SKM-1 (cell line): ENCODE results near the gene EPB41.
"Not testable (repeated sequence)": the region's sequence is repeated elsewhere in the genome, so short reads cannot be mapped to it uniquely, and the experiment has no call there.

ENCODE experiments used
- DNase-seq: peaks from one replicate; lab custom pipeline; 2025; ENCODE audit not compliant: unreplicated experiment; lab: John Stamatoyannopoulos, UW

EPB41 gene

GRCh38 chr1:28926629-28927265 is 12.4 kb downstream of the EPB41 start:
- DNase-seq = peak; percentile 72

- DNase-seq = no peak
These were observed 12.9 kb downstream of the EPB41 start for GRCh38 chr1:28927266-28927647.

GRCh38 chr1:28927648-28928313 is 13.4 kb downstream of the EPB41 start:
- no peak for DNase-seq

GRCh38 chr1:28928314-28928941 is 14.1 kb downstream of the EPB41 start:
- no peak for DNase-seq

GRCh38 chr1:28933277-28933676 is 18.9 kb downstream of the EPB41 start:
- no peak for DNase-seq

- DNase-seq = no peak
These were observed 19.5 kb downstream of the EPB41 start for GRCh38 chr1:28933918-28934317.

GRCh38 chr1:28934676-28935075 is 20.3 kb downstream of the EPB41 start:
- DNase-seq = no peak

GRCh38 chr1:28935293-28935692 is 20.9 kb downstream of the EPB41 start:
- DNase-seq = no peak

GRCh38 chr1:28936094-28936493 is 21.7 kb downstream of the EPB41 start:
- DNase-seq = no peak

GRCh38 chr1:28936528-28936927 is 22.2 kb downstream of the EPB41 start:
- DNase-seq = no peak

GRCh38 chr1:28943581-28943980 is 29.2 kb downstream of the EPB41 start:
- DNase-seq = not testable (repeated sequence)

GRCh38 chr1:28950006-28950405 is 35.6 kb downstream of the EPB41 start:
- DNase-seq = no peak

- DNase-seq = no peak
These were observed 36.1 kb downstream of the EPB41 start for GRCh38 chr1:28950449-28950848.

GRCh38 chr1:28954126-28954726 is 39.9 kb downstream of the EPB41 start:
- DNase-seq = no peak

GRCh38 chr1:28956038-28956464 is 41.7 kb downstream of the EPB41 start:
- DNase-seq = no peak

- DNase-seq = not testable (repeated sequence)
These were observed 47.9 kb downstream of the EPB41 start for GRCh38 chr1:28962114-28962831.

- DNase-seq = no peak
These were observed 51.0 kb downstream of the EPB41 start for GRCh38 chr1:28965271-28965870.

GRCh38 chr1:28966617-28967016 is 52.2 kb downstream of the EPB41 start:
- no peak for DNase-seq

GRCh38 chr1:28971980-28972771 is 57.8 kb downstream of the EPB41 start:
- no peak for DNase-seq
